ENCODE measurements around the gene PPP1R3D.
"Not testable (repeated sequence)": the region's sequence is repeated elsewhere in the genome, so short reads cannot be mapped to it uniquely, and the experiment has no call there.

PPP1R3D gene

GRCh38 chr20:59925359-59925758, 14.7 kb downstream of the PPP1R3D start:
- DNase-seq (ENCODE audit: low spot score) = no peak

DNA sequence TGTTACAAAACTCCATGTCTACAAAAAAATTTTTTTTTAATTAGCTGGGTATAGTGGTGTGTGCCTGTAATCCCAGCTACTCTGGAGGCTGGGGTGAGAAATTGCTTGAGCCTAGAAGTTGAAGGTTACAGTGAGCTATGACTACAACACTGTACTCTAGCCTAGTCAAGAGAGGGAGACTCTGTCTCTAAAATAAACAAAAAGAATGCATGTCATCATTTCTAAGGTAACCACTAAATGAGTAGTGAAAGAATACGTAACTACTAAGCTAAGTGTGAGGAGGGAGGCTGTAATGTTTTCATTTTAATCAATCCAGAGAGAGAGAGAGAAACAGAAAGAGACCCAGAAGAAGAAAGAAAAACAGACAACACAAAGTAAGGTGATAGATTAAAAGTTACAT, 16.6 kb downstream of the PPP1R3D start:
- DNase-seq (ENCODE audit: low spot score) = no peak

GRCh38 chr20:59920944-59921343, 19.2 kb downstream of the PPP1R3D start:
- DNase-seq (ENCODE audit: low spot score) = no peak

- DNase-seq (ENCODE audit: low spot score) = no peak
Observed at GRCh38 chr20:59912609-59913008, 27.5 kb downstream of the PPP1R3D start.

DNA sequence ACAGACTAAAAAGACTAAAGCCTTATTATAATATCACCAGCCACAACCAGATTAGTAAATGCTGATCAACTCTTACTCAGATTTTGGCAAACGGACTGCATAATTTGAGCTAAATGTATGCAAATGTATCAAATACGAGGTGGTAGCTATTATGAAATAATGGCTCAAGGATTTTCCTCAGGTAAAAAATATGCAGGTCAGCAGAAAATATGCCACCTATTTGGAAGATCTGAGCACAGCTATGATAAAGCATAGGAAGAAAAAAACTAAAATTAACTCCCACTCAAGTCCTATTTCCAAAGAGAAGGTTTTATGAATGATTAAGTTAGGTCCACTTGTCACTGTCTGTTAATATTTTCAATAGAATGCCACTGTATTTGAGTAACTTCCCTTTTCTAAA, 29.1 kb downstream of the PPP1R3D start:
- DNase-seq (ENCODE audit: low spot score) = no peak

- DNase-seq (ENCODE audit: low spot score) = no peak
Observed at GRCh38 chr20:59908855-59909254, 31.2 kb downstream of the PPP1R3D start.

GRCh38 chr20:59903621-59904020, 36.5 kb downstream of the PPP1R3D start:
- DNase-seq (ENCODE audit: low spot score) = no peak

- DNase-seq (ENCODE audit: low spot score) = no peak
Observed at GRCh38 chr20:59902470-59902869, 37.6 kb downstream of the PPP1R3D start.

DNA sequence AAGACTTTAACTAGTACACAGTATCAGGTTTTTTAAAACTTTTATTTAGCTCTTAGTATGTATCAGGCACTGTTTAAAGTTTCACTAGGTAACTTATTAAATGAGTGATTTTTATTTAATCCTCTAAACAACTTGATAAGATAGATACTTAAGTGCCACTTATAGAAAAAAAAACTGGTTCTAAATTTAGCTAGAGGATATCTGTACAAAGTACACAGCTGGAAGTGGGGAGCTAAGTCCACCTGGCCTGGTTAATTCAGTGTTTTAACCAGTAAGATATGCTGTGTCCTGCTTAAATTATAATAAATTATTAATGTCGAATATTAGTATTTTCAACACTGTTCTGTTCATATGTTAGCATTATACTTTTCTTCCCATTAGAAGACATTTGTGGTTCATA, 44.2 kb downstream of the PPP1R3D start:
- DNase-seq (ENCODE audit: low spot score) = no peak

DNA sequence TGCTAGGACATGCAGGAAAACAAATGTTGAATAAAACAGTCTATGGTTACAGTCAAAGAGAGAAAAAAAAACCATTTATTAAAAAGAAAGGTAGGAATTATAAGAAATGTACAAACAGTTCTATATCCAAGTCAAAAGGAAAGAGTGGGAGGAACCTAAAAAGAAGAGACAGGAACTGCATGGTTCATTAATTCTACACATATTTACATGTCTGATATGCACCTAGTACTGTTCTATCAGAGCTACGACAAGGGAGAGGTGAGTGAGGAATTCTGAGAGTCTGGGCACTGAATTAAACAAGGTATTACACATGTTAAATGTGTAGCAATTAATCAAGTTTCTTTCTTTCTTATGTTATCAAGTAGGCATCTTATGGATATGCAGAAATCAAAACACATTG, 48.5 kb downstream of the PPP1R3D start:
- DNase-seq (ENCODE audit: low spot score) = no peak

DNA sequence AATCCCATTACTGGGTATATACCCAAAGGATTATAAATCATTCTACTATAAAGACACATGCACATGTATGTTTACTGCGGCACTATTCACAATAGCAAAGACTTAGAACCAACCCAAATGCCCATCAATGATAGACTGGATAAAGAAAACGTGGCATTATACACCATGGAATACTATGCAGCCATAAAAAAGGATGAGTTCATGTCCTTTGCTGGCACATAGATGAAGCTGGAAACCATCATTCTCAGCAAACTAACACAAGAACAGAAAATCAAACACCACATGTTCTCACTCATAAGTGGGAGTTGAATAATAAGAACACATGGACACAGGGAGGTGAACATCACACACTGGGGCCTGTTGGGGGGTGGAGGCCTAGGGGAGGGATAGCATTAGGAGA, 50.1 kb downstream of the PPP1R3D start:
- not testable (repeated sequence) for DNase-seq (ENCODE audit: low spot score)

DNA sequence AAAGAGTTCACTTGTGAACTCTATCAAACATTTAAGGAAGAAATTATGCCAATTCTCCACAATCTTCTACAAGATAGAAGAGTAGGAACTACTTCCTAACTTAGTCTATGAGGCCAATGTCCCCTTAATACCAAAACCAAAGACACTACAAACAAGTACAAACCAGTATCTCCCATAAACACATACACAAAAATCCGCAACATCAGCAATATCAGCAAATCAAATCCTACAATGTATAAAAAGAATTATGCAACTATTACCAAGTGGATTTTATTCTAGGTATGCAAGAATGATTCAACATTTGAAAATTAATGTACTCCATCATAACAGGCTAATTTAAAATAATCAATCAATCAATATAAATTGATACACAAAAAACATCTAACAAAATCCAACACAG, 52.1 kb downstream of the PPP1R3D start:
- no peak for DNase-seq (ENCODE audit: low spot score)
